Ectodermal cell (in vitro differentiated cells): ENCODE measurements around the gene KLHDC8A.
A peak's percentile ranks its signal among the peaks of the same experiment; 100 is the strongest.
"Not testable (repeated sequence)": the region's sequence is repeated elsewhere in the genome, so short reads cannot be mapped to it uniquely, and the experiment has no call there.

Experiments used
- H3K27ac ChIP-seq: 2 replicates; pipeline ENCODE4 v1.7.0; 2013; ENCODE audit warnings: mild to moderate bottlenecking, low read depth, low read length; ENCODE audit not compliant: insufficient read depth, poor library complexity, severe bottlenecking
- H3K27me3 ChIP-seq: 2 replicates; pipeline ENCODE4 v1.7.0; 2013; ENCODE audit warnings: mild to moderate bottlenecking, low read length; ENCODE audit not compliant: insufficient read depth, control insufficient read depth, poor library complexity, severe bottlenecking
- H3K36me3 ChIP-seq: one replicate; pipeline ENCODE4 v1.7.0; 2013; ENCODE audit warnings: low read length; ENCODE audit not compliant: control insufficient read depth, insufficient read depth
- H3K4me1 ChIP-seq: one replicate; pipeline ENCODE4 v1.7.0; 2013; ENCODE audit warnings: low read length; ENCODE audit not compliant: control insufficient read depth, insufficient read depth
- H3K4me3 ChIP-seq: 2 replicates; pipeline ENCODE4 v1.7.0; 2013; ENCODE audit warnings: low read depth, low read length, control low read depth; ENCODE audit not compliant: insufficient read depth
- H3K9me3 ChIP-seq: 2 replicates; pipeline ENCODE4 v1.7.0; 2013; ENCODE audit warnings: mild to moderate bottlenecking, low read length, moderate library complexity; ENCODE audit not compliant: control insufficient read depth
- WGBS, 2 experiments: methylation state at CpG; one replicate each; pipeline ENCODE4 v1.1.7; 2013; ENCODE audit warnings: missing lambda C conversion rate in 2 of 2; 5-methylcytosine and 5-hydroxymethylcytosine counted together

The KLHDC8A gene

DNA sequence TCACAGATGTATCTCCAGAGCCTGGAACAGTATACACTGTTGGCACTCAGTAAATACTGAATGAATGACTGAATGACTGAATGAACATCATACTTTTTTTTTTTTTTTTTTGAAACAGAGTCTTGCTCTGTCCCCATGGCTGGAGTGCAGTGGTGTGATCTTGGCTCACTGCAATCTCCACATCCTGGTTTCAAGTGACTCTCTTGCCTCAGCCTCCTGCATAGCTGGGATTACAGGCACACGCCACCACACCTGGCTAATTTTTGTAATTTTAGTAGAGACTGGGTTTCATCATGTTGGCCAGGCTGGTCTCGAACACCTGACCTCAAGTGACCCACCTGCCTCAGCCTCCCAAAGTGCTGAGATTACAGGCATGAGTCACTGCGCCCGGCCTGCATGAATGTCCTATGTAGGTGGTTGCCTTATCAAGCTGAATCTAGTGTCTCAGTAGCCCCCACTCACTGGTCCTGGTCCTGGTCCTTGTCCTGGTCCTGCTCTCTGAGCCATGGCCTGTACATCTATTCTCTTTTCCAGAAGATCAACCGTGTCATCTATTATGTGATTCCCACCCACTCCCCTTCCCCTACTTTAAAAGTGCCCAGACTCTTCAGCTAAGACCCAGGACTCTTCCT is 59.1 kb downstream of the KLHDC8A start:
- H3K27ac ChIP-seq = peak overlapping the region; percentile 93
- WGBS, 2 experiments = 88 to 92% methylated on average over 5 of the region's 5 CpGs
- not testable (repeated sequence) for H3K36me3 ChIP-seq, H3K27me3 ChIP-seq, H3K9me3 ChIP-seq, H3K4me3 ChIP-seq
- H3K4me1 ChIP-seq = peaks cover 79% of the 10 kb centered on the region

DNA sequence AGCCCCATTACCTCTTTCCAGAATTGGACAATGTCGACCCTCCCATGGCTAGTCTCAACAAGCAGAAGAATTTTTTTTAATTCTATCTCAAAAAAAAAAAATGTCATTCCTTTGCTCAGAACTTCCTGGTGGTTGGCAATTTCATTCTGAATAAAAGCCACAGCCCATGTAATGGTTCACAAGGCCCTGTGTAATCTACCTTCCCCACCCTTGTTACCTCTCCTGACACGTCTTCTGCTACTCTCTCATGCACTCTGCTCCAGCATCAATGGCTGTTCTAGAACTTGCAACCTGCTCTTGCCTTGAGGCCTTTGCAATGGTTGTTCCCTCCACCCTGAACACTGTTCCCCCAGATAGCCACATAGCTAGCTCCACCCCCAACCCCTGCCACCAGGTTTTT is 60.6 kb downstream of the KLHDC8A start:
- no peaks in the 10 kb centered on the region for H3K27me3 ChIP-seq
- no peaks in the 10 kb centered on the region for H3K36me3 ChIP-seq
- no peaks in the 10 kb centered on the region for H3K9me3 ChIP-seq
- whole genome bisulfite sequencing, 2 experiments = 90 to 93% methylated on average over 2 of the region's 2 CpGs
- no peak overlapping the region for H3K4me3 ChIP-seq
- peaks cover 67% of the 10 kb centered on the region for H3K4me1 ChIP-seq
- no peak overlapping the region for H3K27ac ChIP-seq

DNA sequence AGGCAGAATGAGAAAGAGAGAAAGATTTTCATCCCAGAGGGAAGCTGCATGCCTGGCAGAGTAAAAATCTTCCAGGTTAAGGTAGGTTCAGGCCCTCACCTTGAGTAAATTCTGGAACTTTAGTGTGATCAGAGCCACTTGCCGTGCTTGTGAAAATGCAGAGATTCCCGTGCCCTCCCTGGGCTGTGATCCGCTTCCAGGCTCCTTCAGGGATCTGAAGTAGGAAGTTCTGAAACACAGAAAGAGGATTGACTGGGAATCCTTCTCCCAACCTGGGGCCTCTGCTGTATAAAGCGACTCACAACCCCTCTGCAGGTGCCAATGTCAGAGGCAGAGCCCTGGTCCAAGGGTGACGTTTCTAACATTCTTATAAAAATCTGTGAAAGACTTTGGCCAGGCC is 61.8 kb downstream of the KLHDC8A start:
- WGBS, 2 experiments = 38 to 40% methylated on average over 5 of the region's 5 CpGs
- H3K27ac ChIP-seq = peak overlapping the region; percentile 92
- peaks cover 55% of the 10 kb centered on the region for H3K4me1 ChIP-seq

DNA sequence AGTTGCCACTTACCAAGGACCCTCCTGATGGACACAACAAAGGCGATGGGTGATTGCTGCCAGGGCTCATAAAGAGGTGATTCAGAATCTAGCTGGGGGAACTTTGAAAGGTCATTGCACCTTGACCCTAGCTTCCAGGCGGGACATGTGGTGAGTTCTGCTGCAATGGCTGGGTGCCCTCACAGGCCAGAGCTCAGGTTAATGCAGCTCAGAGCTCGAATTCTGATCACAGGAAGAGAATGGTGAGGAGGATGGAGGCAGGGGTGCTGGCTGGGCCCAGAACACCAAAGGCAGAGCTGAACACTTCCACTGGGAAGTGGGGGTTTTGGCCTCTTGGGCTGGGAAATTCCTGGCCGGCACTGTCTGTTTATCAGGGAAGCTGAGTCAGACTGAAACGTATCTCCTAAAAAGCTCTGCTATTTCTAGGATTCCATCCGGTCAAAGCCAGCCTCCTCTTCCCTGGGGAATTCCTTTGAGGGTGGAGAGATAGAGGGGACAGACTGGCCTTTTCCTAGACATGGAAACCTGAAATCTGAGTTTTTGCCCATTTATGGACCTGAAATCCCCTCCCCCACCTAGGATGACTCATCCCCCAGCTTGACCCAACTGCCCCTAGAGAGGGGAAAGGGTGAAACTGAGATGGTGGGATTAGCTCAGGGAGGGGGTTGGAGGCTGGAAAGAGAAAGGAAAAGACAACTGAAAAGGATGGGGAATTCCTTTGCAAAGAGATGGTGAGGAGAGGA is 62.4 kb downstream of the KLHDC8A start:
- no peaks in the 10 kb centered on the region for H3K27me3 ChIP-seq
- H3K36me3 ChIP-seq = no peaks in the 10 kb centered on the region
- H3K9me3 ChIP-seq = no peaks in the 10 kb centered on the region
- peak overlapping the region; percentile 92 for H3K27ac ChIP-seq
- peak overlapping the region; percentile 19 for H3K4me3 ChIP-seq
- WGBS, 2 experiments = 35 to 39% methylated on average over 6 of the region's 6 CpGs
- peaks cover 51% of the 10 kb centered on the region for H3K4me1 ChIP-seq

More for the DNA sequence above, 61.8 kb downstream of the KLHDC8A start:
- H3K9me3 ChIP-seq = no peaks in the 10 kb centered on the region
- no peak overlapping the region for H3K4me3 ChIP-seq
- H3K36me3 ChIP-seq = no peaks in the 10 kb centered on the region
- H3K27me3 ChIP-seq = no peaks in the 10 kb centered on the region

DNA sequence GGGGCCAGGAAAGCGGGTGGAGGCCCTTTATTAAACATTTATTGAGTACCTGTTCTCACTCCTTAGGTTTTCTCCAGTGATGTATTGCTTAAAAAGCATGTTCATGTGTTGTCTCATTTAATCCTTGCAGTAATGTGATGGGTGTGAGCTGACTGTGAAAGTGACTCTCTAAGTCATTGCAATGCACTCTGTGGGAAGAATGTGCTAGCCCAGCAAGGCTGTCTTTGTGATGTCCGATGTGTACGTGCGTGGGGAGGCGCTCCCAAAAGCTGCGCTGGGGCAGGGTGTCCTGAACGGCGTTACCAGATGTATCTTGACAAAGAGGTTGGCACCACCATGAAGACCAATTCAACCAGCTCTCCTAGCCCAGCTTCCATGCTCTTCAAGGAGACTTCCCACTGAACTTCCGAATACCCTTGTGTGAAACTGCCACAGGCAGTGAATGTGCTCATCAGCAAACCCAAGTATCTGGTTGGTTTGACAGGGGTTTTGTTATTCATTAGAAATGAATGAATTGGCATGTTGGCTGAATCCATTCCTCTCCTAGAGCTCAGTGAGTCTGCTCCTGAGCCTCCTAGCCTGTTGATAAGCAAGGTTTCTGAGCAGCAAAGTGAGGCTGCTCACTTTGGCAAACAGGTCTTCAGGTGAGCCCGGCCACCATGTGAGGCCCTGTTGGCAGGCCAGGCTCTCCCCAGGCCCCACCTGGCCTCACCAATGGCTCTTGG is 63.2 kb downstream of the KLHDC8A start:
- Histone ChIP-seq H3K36me3 (no peaks in the 10 kb centered on the region), H3K27ac (peak overlapping the region; percentile 92), H3K27me3 (no peaks in the 10 kb centered on the region), H3K4me3 (peak overlapping the region; percentile 19), H3K9me3 (no peaks in the 10 kb centered on the region), H3K4me1 (peaks cover 44% of the 10 kb centered on the region)
- 89 to 92% methylated on average over 10 of the region's 10 CpGs for WGBS, 2 experiments

DNA sequence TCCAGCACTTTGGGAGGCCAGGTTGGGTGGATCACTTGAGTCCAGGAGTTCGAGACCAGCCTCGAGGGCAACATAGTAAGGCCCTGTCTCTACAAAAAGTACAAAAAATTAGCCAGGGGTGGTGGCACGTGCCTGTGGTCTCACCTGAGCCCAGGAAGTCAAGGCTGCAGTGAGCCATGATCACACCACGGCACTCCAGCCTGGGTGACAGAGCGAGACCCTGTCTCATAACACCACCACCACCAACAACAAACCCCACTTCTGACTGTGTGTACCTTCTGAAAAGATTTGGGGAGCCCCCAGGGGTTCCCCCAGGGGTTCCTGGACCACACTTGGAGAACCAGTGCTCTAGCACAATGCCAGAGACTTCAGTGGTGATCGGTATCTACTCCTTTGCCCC is 65.1 kb downstream of the KLHDC8A start:
- H3K27ac ChIP-seq = no peak overlapping the region
- no peaks in the 10 kb centered on the region for H3K36me3 ChIP-seq
- H3K4me3 ChIP-seq = no peak overlapping the region
- no peaks in the 10 kb centered on the region for H3K27me3 ChIP-seq
- peaks cover 49% of the 10 kb centered on the region for H3K4me1 ChIP-seq
- WGBS, 2 experiments = 92 to 96% methylated on average over 6 of the region's 6 CpGs
- no peaks in the 10 kb centered on the region for H3K9me3 ChIP-seq

DNA sequence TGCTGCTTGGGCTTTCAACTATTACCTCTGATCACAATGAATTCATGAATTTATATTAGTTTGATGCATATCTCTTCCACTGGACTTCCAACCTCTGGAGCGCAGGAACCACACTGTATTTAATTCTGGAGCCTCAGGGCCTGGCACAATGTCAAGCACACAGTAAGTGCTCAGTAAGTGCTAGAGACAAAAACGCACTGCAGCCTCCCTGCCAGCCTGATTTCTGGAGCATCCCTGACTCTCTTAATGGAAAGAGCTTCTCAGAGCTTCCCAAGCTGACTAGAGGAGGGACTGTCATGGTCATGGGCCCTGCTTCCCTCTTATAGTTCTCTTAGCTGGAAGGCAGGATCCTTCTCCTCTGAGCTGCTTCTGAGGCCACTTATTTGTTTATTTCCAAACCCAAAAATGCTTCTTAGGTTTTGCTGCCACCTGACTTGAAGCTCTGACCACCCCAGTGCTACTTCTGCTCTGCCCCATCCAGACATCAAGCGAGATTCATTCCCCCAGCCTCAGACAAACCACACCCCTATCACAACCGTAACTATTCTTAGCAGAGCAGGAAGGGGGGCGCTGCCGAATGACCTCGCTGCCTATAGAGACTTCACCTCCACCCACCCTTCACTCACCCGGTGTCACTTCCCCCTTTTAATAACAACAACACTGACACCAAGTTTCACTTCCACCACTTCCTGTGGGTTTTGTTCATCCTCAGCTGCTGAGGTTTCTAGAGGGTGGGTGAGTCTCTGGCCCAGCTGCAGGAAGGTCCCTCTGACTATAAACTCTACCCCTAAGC is 68.8 kb downstream of the KLHDC8A start:
- Histone ChIP-seq H3K27ac (no peak overlapping the region), H3K4me3 (no peak overlapping the region), H3K4me1 (peaks cover 51% of the 10 kb centered on the region), H3K9me3 (no peaks in the 10 kb centered on the region), H3K27me3 (no peaks in the 10 kb centered on the region), H3K36me3 (no peaks in the 10 kb centered on the region)
- 51% methylated on average over 8 of the region's 8 CpGs for WGBS, 2 experiments

DNA sequence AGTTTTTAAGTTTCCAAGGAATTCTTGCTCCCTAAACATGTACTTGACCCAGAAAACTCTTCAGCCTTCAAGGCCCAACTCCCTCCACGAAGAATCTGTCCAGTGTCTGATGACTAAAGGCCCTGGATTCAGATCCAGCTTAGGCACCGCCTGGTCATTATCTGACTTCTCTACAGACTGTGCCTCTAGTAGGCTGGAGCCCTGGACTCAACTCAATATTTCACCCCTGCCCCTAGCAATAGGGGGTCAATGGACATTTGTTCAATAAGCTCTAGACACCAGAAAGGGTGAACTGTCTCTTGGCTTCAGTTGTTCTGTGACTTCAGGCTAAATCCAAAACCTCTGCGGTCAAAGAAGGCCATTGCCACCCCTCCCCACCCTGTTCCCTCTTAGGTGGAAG is 69.6 kb downstream of the KLHDC8A start:
- H3K27me3 ChIP-seq = no peaks in the 10 kb centered on the region
- H3K36me3 ChIP-seq = no peaks in the 10 kb centered on the region
- peaks cover 54% of the 10 kb centered on the region for H3K4me1 ChIP-seq
- no peak overlapping the region for H3K27ac ChIP-seq
- H3K9me3 ChIP-seq = no peaks in the 10 kb centered on the region
- 90 to 97% methylated on average over 3 of the region's 3 CpGs for WGBS, 2 experiments
- H3K4me3 ChIP-seq = no peak overlapping the region

DNA sequence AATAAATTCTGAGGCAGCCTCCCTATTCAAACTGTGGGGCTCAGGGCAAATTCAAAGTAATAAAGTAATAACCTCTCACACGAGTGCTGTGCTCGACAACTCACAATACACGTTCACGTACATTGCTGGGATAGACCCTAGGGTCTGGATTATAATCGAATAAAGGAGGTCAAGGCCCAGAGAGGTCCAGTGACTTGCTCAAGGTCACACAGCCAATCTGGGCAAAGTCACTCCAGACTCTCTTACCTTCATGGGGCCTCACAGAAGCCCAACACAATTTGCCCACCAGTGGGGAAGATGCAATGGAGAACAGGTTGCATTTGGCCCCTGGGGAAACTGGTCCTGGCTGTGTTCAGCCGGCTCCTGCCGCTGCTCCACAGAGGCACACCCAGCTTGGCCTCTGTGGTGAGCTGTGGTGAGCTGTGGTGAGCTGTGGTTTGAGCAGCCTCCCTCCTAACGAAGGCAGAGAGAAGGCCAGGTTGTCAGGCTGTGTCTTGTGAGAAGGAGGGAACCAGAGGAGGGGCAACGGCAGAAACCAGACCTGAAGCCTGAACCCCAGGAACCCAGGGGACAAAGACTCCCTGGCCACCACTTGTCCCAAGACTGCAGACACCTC is 70.3 kb downstream of the KLHDC8A start:
- 89 to 92% methylated on average over 9 of the region's 9 CpGs for WGBS, 2 experiments
- H3K27ac ChIP-seq = no peak overlapping the region

More for the DNA sequence above, 70.3 kb downstream of the KLHDC8A start:
- H3K4me3 ChIP-seq = no peak overlapping the region
- no peaks in the 10 kb centered on the region for H3K36me3 ChIP-seq
- H3K9me3 ChIP-seq = no peaks in the 10 kb centered on the region
- H3K27me3 ChIP-seq = no peaks in the 10 kb centered on the region
- H3K4me1 ChIP-seq = peaks cover 54% of the 10 kb centered on the region
